Natural killer cell (primary cell): Measurements from ENCODE around the gene XRCC4. TPM values are rescaled to one million over a fixed set of nuclear protein-coding genes. Genes with fewer than 3 reads are reported as not detected.

Experiments
- ATAC-seq, 3 donors: fragments of 150-1000 bp in 2 of 3; fragments of 200-7000 bp in 1 of 3; cut with Tn5 transposase; 1 replicate in 1 of 3; 2 replicates in 2 of 3; pipeline ENCODE4 v1.10.0; 2021; ENCODE audit warnings: mild to moderate bottlenecking in 2 of 3, moderate library complexity in 2 of 3
- DNase-seq, 2 donors: peaks; one replicate each; pipeline versions ENCODE4 v3.0.0 to v3.0.0-alpha.2; 2013 to 2021; ENCODE audit warnings: mixed read lengths in 1 of 2
- H3K27ac ChIP-seq: one replicate; pipeline ENCODE4 v1.5.1; 2013; ENCODE audit warnings: mild to moderate bottlenecking, low read length
- H3K27me3 ChIP-seq: one replicate; pipeline ENCODE4 v1.6.1; 2013; ENCODE audit warnings: low read length; ENCODE audit not compliant: control insufficient read depth, insufficient read depth
- H3K36me3 ChIP-seq: one replicate; pipeline ENCODE4 v1.6.1; 2013; ENCODE audit warnings: low read length; ENCODE audit not compliant: control insufficient read depth, insufficient read depth
- H3K4me1 ChIP-seq: one replicate; pipeline ENCODE4 v1.6.1; 2013; ENCODE audit warnings: low read length; ENCODE audit not compliant: control insufficient read depth, insufficient read depth
- H3K4me3 ChIP-seq: one replicate; pipeline ENCODE4 v1.5.1; 2013; ENCODE audit warnings: low read length
- H3K9me3 ChIP-seq: one replicate; pipeline ENCODE4 v1.6.1; 2013; ENCODE audit warnings: low read length; ENCODE audit not compliant: control insufficient read depth, insufficient read depth
- H3K27ac Mint-ChIP-seq, 2 donors: one replicate each; pipeline ENCODE4 v1.8.0; 2022; ENCODE audit warnings: mild to moderate bottlenecking in 2 of 2, mixed read lengths in 2 of 2, moderate library complexity in 1 of 2
- H3K27me3 Mint-ChIP-seq, 2 donors: one replicate each; pipeline ENCODE4 v1.8.0; 2022; ENCODE audit warnings: low read depth in 2 of 2, mixed read lengths in 2 of 2
- H3K36me3 Mint-ChIP-seq: one replicate; pipeline ENCODE4 v1.8.0; 2022; ENCODE audit warnings: mixed read lengths
- H3K4me1 Mint-ChIP-seq, 2 donors: one replicate each; pipeline ENCODE4 v1.8.0; 2022; ENCODE audit warnings: mixed read lengths in 2 of 2
- H3K4me3 Mint-ChIP-seq: one replicate; pipeline ENCODE4 v1.8.0; 2022; ENCODE audit warnings: mild to moderate bottlenecking, moderate library complexity, mixed read lengths
- H3K9me3 Mint-ChIP-seq, 2 donors: one replicate each; pipeline ENCODE4 v1.8.0; 2022; ENCODE audit warnings: mixed read lengths in 2 of 2
- WGBS: methylation state at CpG from one replicate; pipeline ENCODE4 v1.1.7; 2013; ENCODE audit warnings: missing lambda C conversion rate; ENCODE audit not compliant: insufficient coverage; 5-methylcytosine and 5-hydroxymethylcytosine counted together
- intact Hi-C: fragments of 100-400 bp; cut with micrococcal nuclease; formaldehyde crosslinking; loops from one replicate; pipeline ENCODE4 v1.14.2; 2022
- total RNA-seq, 4 donors: library from RNA; stranded (reverse); fragments of 120-200 nt in 1 of 4; gene quantifications; one replicate each; pipeline versions ENCODE4 v1.2.3 to v1.2.4, GENCODE V29; 2013 to 2022
- TF ChIP-seq, protein P1 (sequence below): fragments of 200-600 bp; IDR thresholded peaks from one replicate; pipeline ENCODE4 v1.8.0; 2022; ENCODE audit warnings: antibody characterized with exemption

Gene XRCC4
- total RNA-seq, 3 donors from 2014 or later (not counting 1 experiment from before 2014, with no cell fraction given), result 6.0 to 8.6 (median 7.0) TPM

DNA sequence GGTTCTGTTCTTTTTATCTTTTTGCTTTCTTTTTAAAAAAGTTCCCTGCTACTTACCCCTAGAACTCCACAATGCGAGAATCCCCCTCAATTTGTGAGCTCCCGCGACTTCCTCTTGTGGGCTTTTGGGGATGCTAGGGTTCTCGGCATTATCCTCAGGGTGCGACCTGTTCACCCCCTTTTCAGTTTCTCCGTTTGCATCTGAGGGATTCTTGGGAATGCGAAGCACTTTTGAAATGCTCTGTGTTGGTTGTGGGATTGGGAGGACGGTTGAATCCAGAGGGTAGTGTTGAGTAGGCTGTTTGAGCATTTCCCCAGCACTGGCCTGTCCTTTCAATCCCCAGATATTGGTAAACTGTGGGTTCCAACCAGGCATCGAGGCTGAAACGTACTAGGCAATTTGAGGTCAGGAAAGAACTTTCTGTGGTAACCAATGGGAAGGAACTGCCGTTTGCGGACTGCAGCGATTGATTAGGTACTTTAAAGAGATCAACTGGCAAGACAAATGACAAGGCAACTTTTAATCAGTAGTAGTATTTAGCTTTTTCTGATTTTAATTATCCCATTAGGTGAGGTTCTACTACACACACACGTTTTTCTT is 415 bp downstream of the XRCC4 start:
- TF ChIP-seq, protein P1, sequence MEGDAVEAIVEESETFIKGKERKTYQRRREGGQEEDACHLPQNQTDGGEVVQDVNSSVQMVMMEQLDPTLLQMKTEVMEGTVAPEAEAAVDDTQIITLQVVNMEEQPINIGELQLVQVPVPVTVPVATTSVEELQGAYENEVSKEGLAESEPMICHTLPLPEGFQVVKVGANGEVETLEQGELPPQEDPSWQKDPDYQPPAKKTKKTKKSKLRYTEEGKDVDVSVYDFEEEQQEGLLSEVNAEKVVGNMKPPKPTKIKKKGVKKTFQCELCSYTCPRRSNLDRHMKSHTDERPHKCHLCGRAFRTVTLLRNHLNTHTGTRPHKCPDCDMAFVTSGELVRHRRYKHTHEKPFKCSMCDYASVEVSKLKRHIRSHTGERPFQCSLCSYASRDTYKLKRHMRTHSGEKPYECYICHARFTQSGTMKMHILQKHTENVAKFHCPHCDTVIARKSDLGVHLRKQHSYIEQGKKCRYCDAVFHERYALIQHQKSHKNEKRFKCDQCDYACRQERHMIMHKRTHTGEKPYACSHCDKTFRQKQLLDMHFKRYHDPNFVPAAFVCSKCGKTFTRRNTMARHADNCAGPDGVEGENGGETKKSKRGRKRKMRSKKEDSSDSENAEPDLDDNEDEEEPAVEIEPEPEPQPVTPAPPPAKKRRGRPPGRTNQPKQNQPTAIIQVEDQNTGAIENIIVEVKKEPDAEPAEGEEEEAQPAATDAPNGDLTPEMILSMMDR, result no peak
- Mint-ChIP-seq H3K4me1 (peaks cover 48 to 53% of the 10 kb centered on the region in 2 donors), H3K36me3 (no peaks in the 10 kb centered on the region), H3K27me3 (no peaks in the 10 kb centered on the region), H3K9me3 (no peaks in the 10 kb centered on the region), H3K4me3 (peak overlapping the region; percentile 99), H3K27ac (peak overlapping the region; percentile 98 to 99)
- peak in 2 of 3 donors; percentile 0 to 4 for ATAC-seq
- Histone ChIP-seq H3K27ac (peak overlapping the region; percentile 80), H3K9me3 (no peaks in the 10 kb centered on the region), H3K4me1 (peaks cover 3% of the 10 kb centered on the region), H3K4me3 (peak overlapping the region; percentile 67), H3K27me3 (no peaks in the 10 kb centered on the region), H3K36me3 (no peaks in the 10 kb centered on the region)
- DNase-seq, result no peak
- 0% methylated on average over 13 of the region's 14 CpGs for WGBS
- intact Hi-C loops, result loop anchor here (5.0 to 10.0 kb wide), 2 partner anchors 803 to 1775 kb away; partner anchors contain the start of genes RPS23 and ZCCHC9

DNA sequence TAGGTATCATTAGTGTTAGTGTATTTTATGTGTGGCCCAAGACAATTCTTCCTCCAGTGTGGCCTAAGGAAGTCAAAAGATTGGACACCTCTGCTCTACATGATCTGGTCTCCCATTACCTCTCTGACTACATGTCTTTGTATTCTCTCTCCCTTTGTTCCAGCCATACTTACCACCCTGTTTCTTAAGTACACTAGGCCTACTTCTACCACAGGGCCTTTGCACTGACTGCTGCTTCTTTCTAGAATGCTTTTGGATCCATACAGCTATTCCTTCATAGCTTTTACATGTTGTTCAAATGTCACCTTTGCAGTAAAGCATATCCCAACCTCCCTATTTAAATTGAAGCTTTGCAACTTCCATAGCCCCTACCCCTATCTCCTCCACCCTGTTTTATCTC is 5.4 kb downstream of the XRCC4 start:
- Histone ChIP-seq H3K27me3 (no peaks in the 10 kb centered on the region), H3K36me3 (no peaks in the 10 kb centered on the region), H3K4me3 (no peak overlapping the region), H3K9me3 (no peaks in the 10 kb centered on the region), H3K27ac (no peak overlapping the region), H3K4me1 (peaks cover 3% of the 10 kb centered on the region)
- H3K27ac Mint-ChIP-seq, result no peak overlapping the region
- no peaks in the 10 kb centered on the region for H3K9me3 Mint-ChIP-seq
- H3K4me1 Mint-ChIP-seq, result peaks cover 7 to 9% of the 10 kb centered on the region in 2 donors
- no peaks in the 10 kb centered on the region for H3K27me3 Mint-ChIP-seq
- H3K4me3 Mint-ChIP-seq, result no peak overlapping the region
- no peaks in the 10 kb centered on the region for H3K36me3 Mint-ChIP-seq
- TF ChIP-seq, protein P1, result no peak
- DNase-seq (no peak), ATAC-seq (no peak)
- intact Hi-C loops, result no loop called here

GRCh38 chr5:83084336-83084735 is 7.0 kb downstream of the XRCC4 start:
- TF ChIP-seq, protein P1, result no peak
- H3K4me3 ChIP-seq, result no peak overlapping the region
- H3K9me3 Mint-ChIP-seq, result no peaks in the 10 kb centered on the region
- no peaks in the 10 kb centered on the region for H3K36me3 ChIP-seq
- H3K36me3 Mint-ChIP-seq, result no peaks in the 10 kb centered on the region
- intact Hi-C loops, result no loop called here
- no peaks in the 10 kb centered on the region for H3K27me3 ChIP-seq
- WGBS, result 96% methylated on average over 2 of the region's 2 CpGs
- H3K27me3 Mint-ChIP-seq, result no peaks in the 10 kb centered on the region
- ATAC-seq, result no peak
- H3K4me1 ChIP-seq, result no peaks in the 10 kb centered on the region
- H3K27ac Mint-ChIP-seq, result no peak overlapping the region
- H3K4me1 Mint-ChIP-seq, result no peaks in the 10 kb centered on the region
- H3K4me3 Mint-ChIP-seq, result no peak overlapping the region
- no peak overlapping the region for H3K27ac ChIP-seq
- no peaks in the 10 kb centered on the region for H3K9me3 ChIP-seq
- no peak for DNase-seq

DNA sequence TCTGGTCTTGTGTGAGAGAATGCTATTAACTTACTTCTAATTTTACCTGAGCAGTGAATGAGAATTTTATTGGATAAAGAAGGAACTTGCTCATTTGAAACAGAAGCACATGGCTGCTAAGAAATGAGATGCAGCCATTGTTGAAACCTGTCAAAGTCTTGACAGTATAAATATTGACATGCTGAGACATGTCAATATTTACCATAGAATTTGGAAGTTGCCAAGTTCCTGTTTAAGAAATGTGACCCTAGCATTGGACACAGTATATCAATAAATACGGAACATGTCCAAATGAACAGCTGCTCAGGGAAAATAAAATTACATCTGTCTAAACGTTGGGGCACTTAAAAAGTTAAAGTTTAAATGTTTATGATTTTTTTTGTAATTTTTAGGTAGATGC is 7.8 kb downstream of the XRCC4 start:
- intact Hi-C loops, result no loop called here
- WGBS, result 96% methylated on average over 2 of the region's 2 CpGs
- Histone ChIP-seq H3K4me3 (no peak overlapping the region), H3K27me3 (no peaks in the 10 kb centered on the region), H3K4me1 (no peaks in the 10 kb centered on the region), H3K27ac (no peak overlapping the region), H3K9me3 (no peaks in the 10 kb centered on the region), H3K36me3 (no peaks in the 10 kb centered on the region)
- TF ChIP-seq, protein P1, result no peak
- Mint-ChIP-seq H3K9me3 (no peaks in the 10 kb centered on the region), H3K4me1 (no peaks in the 10 kb centered on the region), H3K27me3 (no peaks in the 10 kb centered on the region), H3K36me3 (no peaks in the 10 kb centered on the region), H3K4me3 (no peak overlapping the region), H3K27ac (no peak overlapping the region)
- no peak for DNase-seq
- no peak for ATAC-seq
